Glutamatergic neuron (in vitro differentiated cells): Measurements from ENCODE around the gene RAP1A. TPM values are rescaled to one million over a fixed set of nuclear protein-coding genes. Genes with fewer than 3 reads are reported as not detected.

Experiments
- DNase-seq: peaks from one replicate; pipeline ENCODE4 v3.0.0; 2022
- H3K27ac Mint-ChIP-seq: one replicate; pipeline ENCODE4 v1.8.0; 2020; ENCODE audit warnings: mild to moderate bottlenecking, mixed read lengths, inconsistent platforms; ENCODE audit not compliant: unreplicated experiment
- H3K27me3 Mint-ChIP-seq: one replicate; pipeline ENCODE4 v1.8.0; 2020; ENCODE audit warnings: mild to moderate bottlenecking, moderate library complexity, mixed read lengths, inconsistent platforms; ENCODE audit not compliant: unreplicated experiment
- H3K36me3 Mint-ChIP-seq: one replicate; pipeline ENCODE4 v1.8.0; 2020; ENCODE audit warnings: mild to moderate bottlenecking, mixed read lengths, inconsistent platforms; ENCODE audit not compliant: unreplicated experiment
- H3K4me1 Mint-ChIP-seq: one replicate; pipeline ENCODE4 v1.8.0; 2020; ENCODE audit warnings: mild to moderate bottlenecking, low read depth, mixed read lengths, inconsistent platforms; ENCODE audit not compliant: unreplicated experiment
- H3K4me3 Mint-ChIP-seq: one replicate; pipeline ENCODE4 v1.8.0; 2020; ENCODE audit warnings: mild to moderate bottlenecking, mixed read lengths, inconsistent platforms; ENCODE audit not compliant: unreplicated experiment
- H3K9me3 Mint-ChIP-seq: one replicate; pipeline ENCODE4 v1.8.0; 2020; ENCODE audit warnings: mild to moderate bottlenecking, moderate library complexity, mixed read lengths, inconsistent platforms; ENCODE audit not compliant: unreplicated experiment
- CTCF ChIP-seq: fragments of 200-600 bp; sonication (generic); IDR thresholded peaks from one replicate; pipeline ENCODE4 v1.5.0; 2021; ENCODE audit not compliant: partially characterized antibody, unreplicated experiment
- total RNA-seq: library from RNA; stranded (reverse); fragmentation: NEBNext Ultra II Directional; extraction: Animal tissue kit (Norgen Biotek cat#: 25700); gene quantifications from one replicate; pipeline ENCODE4 v1.2.1, GENCODE V29; 2021; ENCODE audit not compliant: unreplicated experiment

The RAP1A gene
- total RNA-seq, 1 donor from 2014 or later = 17.9 TPM

- Mint-ChIP-seq H3K9me3 (peaks cover 32% of the 10 kb centered on the region), H3K4me1 (peaks cover 51% of the 10 kb centered on the region), H3K4me3 (no peak overlapping the region), H3K27me3 (peaks cover 29% of the 10 kb centered on the region), H3K27ac (peak overlapping the region; percentile 14), H3K36me3 (peaks cover 3% of the 10 kb centered on the region)
- DNase-seq = no peak
- TF ChIP-seq CTCF = no peak
Observed at GRCh38 chr1:111719674-111720132, 100.1 kb downstream of the RAP1A start.

- peaks cover 58% of the 10 kb centered on the region for H3K4me1 Mint-ChIP-seq
- H3K36me3 Mint-ChIP-seq = peaks cover 3% of the 10 kb centered on the region
- TF ChIP-seq CTCF = no peak
- H3K27ac Mint-ChIP-seq = peak overlapping the region; percentile 86
- DNase-seq = no peak
- H3K9me3 Mint-ChIP-seq = peaks cover 36% of the 10 kb centered on the region
- no peak overlapping the region for H3K4me3 Mint-ChIP-seq
- H3K27me3 Mint-ChIP-seq = peaks cover 29% of the 10 kb centered on the region
Observed at GRCh38 chr1:111720274-111720976, 100.8 kb downstream of the RAP1A start.

GRCh38 chr1:111720977-111721786 is 101.6 kb downstream of the RAP1A start:
- peaks cover 36% of the 10 kb centered on the region for H3K9me3 Mint-ChIP-seq
- TF ChIP-seq CTCF = no peak
- H3K27me3 Mint-ChIP-seq = peaks cover 29% of the 10 kb centered on the region
- H3K27ac Mint-ChIP-seq = peak overlapping the region; percentile 86
- peaks cover 3% of the 10 kb centered on the region for H3K36me3 Mint-ChIP-seq
- DNase-seq = no peak
- peak overlapping the region; percentile 23 for H3K4me3 Mint-ChIP-seq
- peaks cover 60% of the 10 kb centered on the region for H3K4me1 Mint-ChIP-seq

GRCh38 chr1:111723091-111723806 is 103.7 kb downstream of the RAP1A start:
- H3K4me3 Mint-ChIP-seq = peak overlapping the region; percentile 2
- H3K36me3 Mint-ChIP-seq = peaks cover 3% of the 10 kb centered on the region
- DNase-seq = no peak
- H3K27ac Mint-ChIP-seq = peak overlapping the region; percentile 62
- peaks cover 29% of the 10 kb centered on the region for H3K27me3 Mint-ChIP-seq
- H3K4me1 Mint-ChIP-seq = peaks cover 70% of the 10 kb centered on the region
- peaks cover 36% of the 10 kb centered on the region for H3K9me3 Mint-ChIP-seq
- no peak for TF ChIP-seq CTCF
